PC-9 (cell line): ENCODE results near the gene COL20A1.

Experiments used
- EZH2 ChIP-seq: fragments of 200-600 bp; sonication (generic); IDR thresholded peaks from 2 replicates; pipeline ENCODE4 v1.8.0; 2017; ENCODE audit warnings: antibody characterized with exemption, low read depth
- TF ChIP-seq, protein P1 (sequence below): fragments of 200-600 bp; sonication (generic); conservative IDR thresholded peaks from 2 replicates; pipeline ENCODE4 v1.6.1; 2017; ENCODE audit warnings: mixed run types, antibody characterized with exemption, mild to moderate bottlenecking, moderate library complexity

DNA sequence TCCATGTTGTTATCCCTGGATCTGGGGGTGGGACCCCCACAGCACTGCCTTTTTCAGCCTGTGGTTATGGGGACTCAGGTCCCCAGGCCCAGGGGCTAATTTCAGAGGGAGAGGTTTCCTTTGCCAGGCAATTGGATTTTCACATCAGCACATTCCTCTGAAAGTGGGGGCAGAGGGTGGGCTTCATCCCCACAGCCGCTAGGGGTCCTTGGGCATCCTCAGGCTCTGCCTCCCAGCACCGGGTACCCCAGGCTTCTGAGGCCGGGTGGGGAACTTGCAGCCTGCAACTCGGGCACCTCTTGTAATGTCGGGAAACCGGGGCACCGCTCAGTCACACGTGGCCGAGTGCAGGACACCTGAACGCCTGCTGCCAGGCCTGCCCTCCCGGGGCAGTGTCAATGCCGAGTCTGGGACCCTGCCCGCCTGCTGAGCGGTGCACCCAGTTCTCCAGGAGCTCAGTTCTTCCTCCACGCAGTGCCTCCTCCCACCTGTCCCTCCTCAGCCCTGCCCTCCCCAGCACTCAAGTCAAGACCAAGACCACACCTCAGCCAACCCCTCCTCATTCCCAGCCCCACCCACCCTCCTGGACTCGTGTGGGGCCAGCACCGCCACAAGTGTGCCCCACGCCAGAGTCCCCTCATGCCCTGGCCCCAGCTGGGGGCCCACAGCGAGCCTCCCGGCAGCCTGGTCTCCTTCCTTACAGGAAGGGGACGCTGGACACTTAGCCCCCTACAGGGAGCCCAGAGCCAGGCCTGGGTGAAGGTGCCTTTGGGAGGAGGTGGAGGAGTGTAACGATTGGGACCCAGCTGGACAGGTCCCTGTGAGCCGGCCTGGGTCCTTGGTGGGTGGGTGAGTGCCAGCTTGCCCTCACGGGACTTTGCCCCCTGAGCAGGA is 77.0 kb downstream of the COL20A1 start:
- TF ChIP-seq, protein P1, sequence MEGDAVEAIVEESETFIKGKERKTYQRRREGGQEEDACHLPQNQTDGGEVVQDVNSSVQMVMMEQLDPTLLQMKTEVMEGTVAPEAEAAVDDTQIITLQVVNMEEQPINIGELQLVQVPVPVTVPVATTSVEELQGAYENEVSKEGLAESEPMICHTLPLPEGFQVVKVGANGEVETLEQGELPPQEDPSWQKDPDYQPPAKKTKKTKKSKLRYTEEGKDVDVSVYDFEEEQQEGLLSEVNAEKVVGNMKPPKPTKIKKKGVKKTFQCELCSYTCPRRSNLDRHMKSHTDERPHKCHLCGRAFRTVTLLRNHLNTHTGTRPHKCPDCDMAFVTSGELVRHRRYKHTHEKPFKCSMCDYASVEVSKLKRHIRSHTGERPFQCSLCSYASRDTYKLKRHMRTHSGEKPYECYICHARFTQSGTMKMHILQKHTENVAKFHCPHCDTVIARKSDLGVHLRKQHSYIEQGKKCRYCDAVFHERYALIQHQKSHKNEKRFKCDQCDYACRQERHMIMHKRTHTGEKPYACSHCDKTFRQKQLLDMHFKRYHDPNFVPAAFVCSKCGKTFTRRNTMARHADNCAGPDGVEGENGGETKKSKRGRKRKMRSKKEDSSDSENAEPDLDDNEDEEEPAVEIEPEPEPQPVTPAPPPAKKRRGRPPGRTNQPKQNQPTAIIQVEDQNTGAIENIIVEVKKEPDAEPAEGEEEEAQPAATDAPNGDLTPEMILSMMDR = no peak
- TF ChIP-seq EZH2 = peak; percentile 51; the same call in 1 of the 2 replicates
